Stimulated activated CD8-positive, alpha-beta memory T cell treated with anti-CD3 and anti-CD28 coated beads, Interleukin-4, amount 100 ng/mL, for 24 hours (primary cell): ENCODE measurements around the gene FAM180A.
"Not testable (repeated sequence)": the region's sequence is repeated elsewhere in the genome, so short reads cannot be mapped to it uniquely, and the experiment has no call there.

ENCODE experiments used
- DNase-seq: peaks from one replicate; pipeline ENCODE4 v3.0.0-alpha.2; 2020; ENCODE audit warnings: low read depth

The FAM180A gene

GRCh38 chr7:135748770-135749169, at the start of gene FAM180A:
Gene FAM180A (minus strand): TSS chr7:135748813. CDS start chr7:135748580, 233 bp downstream.
- no peak for DNase-seq

- no peak for DNase-seq
Measured at GRCh38 chr7:135798095-135798494, 49.5 kb upstream of the FAM180A start.

GRCh38 chr7:135795846-135796570, 47.4 kb upstream of the FAM180A start:
- no peak for DNase-seq

- no peak for DNase-seq
Measured at GRCh38 chr7:135793841-135794240, 45.2 kb upstream of the FAM180A start.

GRCh38 chr7:135792866-135793265, 44.3 kb upstream of the FAM180A start:
- DNase-seq = no peak

- DNase-seq = no peak
Measured at GRCh38 chr7:135792363-135792668, 43.7 kb upstream of the FAM180A start.

GRCh38 chr7:135791543-135792362, 43.1 kb upstream of the FAM180A start:
- no peak for DNase-seq

GRCh38 chr7:135790371-135790977, 41.9 kb upstream of the FAM180A start:
- no peak for DNase-seq

GRCh38 chr7:135789956-135790355, 41.3 kb upstream of the FAM180A start:
- DNase-seq = no peak

GRCh38 chr7:135789431-135789830, 40.8 kb upstream of the FAM180A start:
- DNase-seq = no peak

GRCh38 chr7:135786911-135787310, 38.3 kb upstream of the FAM180A start:
- DNase-seq = no peak

GRCh38 chr7:135785065-135785464, 36.5 kb upstream of the FAM180A start:
- no peak for DNase-seq

GRCh38 chr7:135784013-135784412, 35.4 kb upstream of the FAM180A start:
- no peak for DNase-seq

GRCh38 chr7:135782801-135783200, 34.2 kb upstream of the FAM180A start:
- no peak for DNase-seq

GRCh38 chr7:135782377-135782776, 33.8 kb upstream of the FAM180A start:
- DNase-seq = no peak

GRCh38 chr7:135777626-135778398, 29.2 kb upstream of the FAM180A start:
- DNase-seq = no peak

- not testable (repeated sequence) for DNase-seq
Measured at GRCh38 chr7:135775915-135776314, 27.3 kb upstream of the FAM180A start.

- DNase-seq = no peak
Measured at GRCh38 chr7:135775230-135775629, 26.6 kb upstream of the FAM180A start.

- DNase-seq = no peak
Measured at GRCh38 chr7:135774284-135774683, 25.7 kb upstream of the FAM180A start.

- DNase-seq = no peak
Measured at GRCh38 chr7:135773464-135773863, 24.9 kb upstream of the FAM180A start.

- no peak for DNase-seq
Measured at GRCh38 chr7:135772639-135773222, 24.1 kb upstream of the FAM180A start.
